ENCODE data around the gene EP300. TPM values are rescaled to one million over a fixed set of nuclear protein-coding genes. Genes with fewer than 3 reads are reported as not detected.
"Not testable (repeated sequence)": the region's sequence is repeated elsewhere in the genome, so short reads cannot be mapped to it uniquely, and the experiment has no call there.

Gene EP300
- total and polyA plus RNA-seq, 3 donors from 2014 or later: 59.2 to 242 (median 221) TPM

DNA sequence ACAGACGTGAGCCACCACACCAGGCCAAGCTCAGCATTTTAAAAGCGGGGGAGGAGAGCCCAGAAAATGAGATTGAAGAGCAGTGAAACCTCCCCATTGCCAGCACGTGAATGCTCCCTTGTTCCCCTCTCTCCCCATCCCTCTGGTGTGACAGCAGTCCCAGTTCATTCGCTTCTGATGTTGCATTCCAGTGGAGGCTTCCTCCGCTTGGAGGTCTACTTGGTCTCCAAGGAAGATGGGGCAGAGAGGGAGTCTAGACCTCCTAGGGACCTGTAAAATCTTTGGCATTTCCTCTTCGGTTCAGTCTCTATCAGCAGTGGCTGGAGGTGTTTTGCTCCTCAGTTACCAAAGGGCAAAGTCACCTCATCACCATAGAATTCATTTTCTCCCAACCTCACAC, 30.2 kb upstream of the EP300 start:
- H3K4me3 ChIP-seq: no peak overlapping the region
- WGBS, 2 donors: 67 to 79% methylated on average over 6 of the region's 6 CpGs
- intact Hi-C loops (cut with DNase I; ENCODE audit: low total_unique reads): no loop called here

DNA sequence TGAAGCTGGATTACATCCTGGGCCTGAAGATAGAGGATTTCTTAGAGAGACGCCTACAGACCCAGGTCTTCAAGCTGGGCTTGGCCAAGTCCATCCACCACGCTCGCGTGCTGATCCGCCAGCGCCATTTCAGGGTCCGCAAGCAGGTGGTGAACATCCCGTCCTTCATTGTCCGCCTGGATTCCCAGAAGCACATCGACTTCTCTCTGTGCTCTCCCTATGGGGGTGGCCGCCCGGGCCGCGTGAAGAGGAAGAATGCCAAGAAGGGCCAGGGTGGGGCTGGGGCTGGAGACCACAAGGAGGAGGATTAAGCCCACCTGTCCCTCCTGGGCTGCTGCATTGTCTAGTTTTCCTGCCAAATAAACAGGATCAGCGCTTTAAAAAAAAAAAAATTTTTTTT, 28.1 kb upstream of the EP300 start:
- H3K4me1 ChIP-seq; H3K27ac ChIP-seq; DNase-seq; intact Hi-C loops (cut with DNase I; ENCODE audit: low total_unique reads); H3K4me3 ChIP-seq; H3K36me3 ChIP-seq (ENCODE audit: low read depth, missing control alignments); H3K27me3 ChIP-seq; H3K9me3 ChIP-seq: not testable (repeated sequence)
- 73 to 80% methylated on average over 13 to 15 of the region's 15 CpGs for WGBS, 2 donors

More for the DNA sequence above, 30.2 kb upstream of the EP300 start:
- TF ChIP-seq POLR2A (IDR thresholded peaks at IDR 0.05): no peak
- peaks cover 2% of the 10 kb centered on the region for H3K4me1 ChIP-seq
- no peaks in the 10 kb centered on the region for H3K9me3 ChIP-seq
- H3K27ac ChIP-seq: no peak overlapping the region
- no peak for DNase-seq
- H3K36me3 ChIP-seq (ENCODE audit: low read depth, missing control alignments): no peaks in the 10 kb centered on the region
- H3K27me3 ChIP-seq: no peaks in the 10 kb centered on the region

DNA sequence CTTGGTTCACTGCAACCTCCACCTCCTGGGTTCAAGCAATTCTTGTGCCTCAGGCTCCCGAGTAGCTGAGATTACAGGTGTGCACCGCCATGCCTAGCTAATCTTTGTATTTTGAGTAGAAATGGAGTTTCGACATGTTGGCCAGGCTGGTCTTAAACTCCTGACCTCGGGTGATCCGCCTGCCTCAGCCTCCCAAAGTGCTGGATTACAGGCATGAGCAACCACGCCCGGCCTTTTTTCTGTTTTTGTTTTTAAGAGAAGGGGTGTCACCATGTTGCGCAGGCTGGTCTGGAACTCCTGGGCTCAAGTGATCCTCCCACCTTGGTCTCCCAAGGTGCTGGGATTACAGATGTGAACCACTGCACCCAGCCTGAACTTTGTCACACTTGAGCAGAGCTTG, 26.1 kb upstream of the EP300 start:
- H3K27me3 ChIP-seq; DNase-seq; H3K9me3 ChIP-seq; H3K4me1 ChIP-seq; intact Hi-C loops (cut with DNase I; ENCODE audit: low total_unique reads); H3K4me3 ChIP-seq; H3K36me3 ChIP-seq (ENCODE audit: low read depth, missing control alignments); H3K27ac ChIP-seq: not testable (repeated sequence)
- WGBS, 2 donors: 93 to 99% methylated on average over 8 of the region's 8 CpGs

DNA sequence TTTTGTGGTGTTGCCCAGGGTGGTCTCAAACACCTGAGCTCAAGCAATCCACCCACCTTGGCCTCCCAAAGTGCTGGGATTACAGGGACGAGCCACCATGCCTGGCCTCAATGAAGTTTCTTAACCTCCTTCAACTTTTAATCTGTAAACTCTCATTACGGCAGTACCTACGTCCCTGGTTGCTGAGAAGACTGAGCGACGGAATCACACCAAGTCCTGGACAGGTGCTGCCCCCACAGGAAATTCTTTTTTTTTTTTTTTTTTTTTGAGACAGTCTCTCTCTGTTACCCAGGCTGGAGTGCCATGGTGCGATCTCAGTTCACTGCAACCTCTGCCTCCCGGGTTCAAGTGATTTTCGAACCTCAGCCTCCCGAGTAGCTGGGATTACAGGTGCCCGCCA, 24.4 kb upstream of the EP300 start:
- 88 to 90% methylated on average over 10 of the region's 10 CpGs for WGBS, 2 donors
- H3K4me3 ChIP-seq; intact Hi-C loops (cut with DNase I; ENCODE audit: low total_unique reads); H3K9me3 ChIP-seq; H3K27me3 ChIP-seq; DNase-seq; H3K36me3 ChIP-seq (ENCODE audit: low read depth, missing control alignments); H3K27ac ChIP-seq; H3K4me1 ChIP-seq: not testable (repeated sequence)

DNA sequence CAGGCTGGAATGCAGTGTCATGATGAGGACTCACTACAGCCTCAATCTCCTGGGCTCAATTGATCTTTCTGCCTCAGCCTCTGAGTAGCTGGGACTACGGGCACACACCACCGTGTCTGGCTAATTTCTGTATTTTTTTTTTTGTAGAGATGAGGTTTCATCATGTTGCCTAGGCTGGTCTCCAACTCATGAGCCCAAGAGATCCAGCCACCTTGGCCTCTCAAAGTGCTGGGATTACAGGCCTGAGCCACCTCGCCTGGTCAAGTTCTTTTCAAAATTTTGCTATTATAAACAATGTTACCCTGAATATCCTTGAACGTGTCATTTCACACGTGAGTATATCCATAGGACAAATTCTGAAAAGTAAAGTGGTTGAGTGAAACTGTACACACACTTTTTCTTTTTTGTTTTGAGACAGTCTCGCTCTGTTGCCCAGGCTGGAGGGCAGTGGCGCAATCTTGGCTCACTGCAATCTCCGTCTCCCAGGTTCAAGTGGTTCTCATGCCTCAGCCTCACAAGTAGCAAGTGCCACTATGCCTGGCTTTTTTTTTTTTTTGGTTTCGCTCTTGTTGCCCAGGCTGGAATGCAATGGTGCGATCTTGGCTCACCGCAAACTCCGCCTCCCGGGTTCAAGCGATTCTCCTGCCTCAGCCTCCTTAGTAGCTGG, 21.6 kb upstream of the EP300 start:
- no peaks in the 10 kb centered on the region for H3K27me3 ChIP-seq
- WGBS, 2 donors: 83 to 88% methylated on average over 14 of the region's 14 CpGs
- no peak for TF ChIP-seq POLR2A (IDR thresholded peaks at IDR 0.05)
- TF ChIP-seq, protein P1, sequence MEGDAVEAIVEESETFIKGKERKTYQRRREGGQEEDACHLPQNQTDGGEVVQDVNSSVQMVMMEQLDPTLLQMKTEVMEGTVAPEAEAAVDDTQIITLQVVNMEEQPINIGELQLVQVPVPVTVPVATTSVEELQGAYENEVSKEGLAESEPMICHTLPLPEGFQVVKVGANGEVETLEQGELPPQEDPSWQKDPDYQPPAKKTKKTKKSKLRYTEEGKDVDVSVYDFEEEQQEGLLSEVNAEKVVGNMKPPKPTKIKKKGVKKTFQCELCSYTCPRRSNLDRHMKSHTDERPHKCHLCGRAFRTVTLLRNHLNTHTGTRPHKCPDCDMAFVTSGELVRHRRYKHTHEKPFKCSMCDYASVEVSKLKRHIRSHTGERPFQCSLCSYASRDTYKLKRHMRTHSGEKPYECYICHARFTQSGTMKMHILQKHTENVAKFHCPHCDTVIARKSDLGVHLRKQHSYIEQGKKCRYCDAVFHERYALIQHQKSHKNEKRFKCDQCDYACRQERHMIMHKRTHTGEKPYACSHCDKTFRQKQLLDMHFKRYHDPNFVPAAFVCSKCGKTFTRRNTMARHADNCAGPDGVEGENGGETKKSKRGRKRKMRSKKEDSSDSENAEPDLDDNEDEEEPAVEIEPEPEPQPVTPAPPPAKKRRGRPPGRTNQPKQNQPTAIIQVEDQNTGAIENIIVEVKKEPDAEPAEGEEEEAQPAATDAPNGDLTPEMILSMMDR (IDR thresholded peaks at IDR 0.05): no peak

DNA sequence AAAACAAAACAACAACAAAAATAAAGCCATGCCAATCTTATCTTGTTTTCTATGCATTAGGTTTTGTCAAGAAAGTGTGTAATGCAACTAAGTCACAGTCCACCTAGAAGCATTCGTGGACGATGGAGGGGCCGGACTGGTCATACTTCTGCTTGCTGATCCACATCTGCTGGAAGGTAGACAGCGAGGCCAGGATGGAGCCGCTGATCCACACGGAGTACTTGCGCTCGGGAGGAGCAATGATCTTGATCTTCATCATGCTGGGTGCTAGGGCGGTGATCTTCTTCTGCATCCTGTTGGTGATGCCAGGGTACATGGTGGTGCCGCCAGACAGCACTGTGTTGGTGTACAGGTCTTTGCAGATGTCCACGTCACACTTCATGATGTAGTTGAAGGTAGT, 18.3 kb upstream of the EP300 start:
- 95% methylated on average over 8 to 11 of the region's 11 CpGs for WGBS, 2 donors
- Histone ChIP-seq H3K4me3 (no peak overlapping the region), H3K9me3 (no peaks in the 10 kb centered on the region), H3K4me1 (no peaks in the 10 kb centered on the region), H3K27ac (no peak overlapping the region), H3K36me3 (ENCODE audit: low read depth, missing control alignments) (no peaks in the 10 kb centered on the region), H3K27me3 (no peaks in the 10 kb centered on the region)
- DNase-seq: no peak
- intact Hi-C loops (cut with DNase I; ENCODE audit: low total_unique reads): no loop called here
- TF ChIP-seq, protein P1 (IDR thresholded peaks at IDR 0.05): no peak
- no peak for TF ChIP-seq POLR2A (IDR thresholded peaks at IDR 0.05)

More for the DNA sequence above, 21.6 kb upstream of the EP300 start:
- Histone ChIP-seq H3K9me3 (no peaks in the 10 kb centered on the region), H3K27ac (no peak overlapping the region), H3K36me3 (ENCODE audit: low read depth, missing control alignments) (no peaks in the 10 kb centered on the region), H3K4me1 (no peaks in the 10 kb centered on the region), H3K4me3 (no peak overlapping the region)
- intact Hi-C loops (cut with DNase I; ENCODE audit: low total_unique reads): no loop called here
- DNase-seq: no peak

DNA sequence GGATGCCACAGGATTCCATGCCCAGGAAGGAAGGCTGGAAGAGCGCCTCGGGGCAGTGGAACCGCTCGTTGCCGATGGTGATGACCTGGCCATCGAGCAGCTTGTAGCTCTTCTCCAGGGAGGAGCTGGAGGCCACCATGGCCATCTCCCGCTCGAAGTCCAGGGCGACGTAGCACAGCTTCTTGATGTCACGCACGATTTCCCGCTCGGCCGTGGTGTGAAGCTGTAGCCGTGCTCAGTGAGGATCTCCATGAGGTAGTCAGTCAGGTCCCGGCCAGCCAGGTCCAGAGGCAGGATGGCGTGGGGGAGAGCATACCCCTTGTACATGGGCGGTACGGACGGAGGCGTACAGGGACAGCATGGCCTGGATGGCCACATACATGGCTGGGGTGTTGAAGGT, 17.9 kb upstream of the EP300 start:
- no peaks in the 10 kb centered on the region for H3K9me3 ChIP-seq
- no peaks in the 10 kb centered on the region for H3K4me1 ChIP-seq
- WGBS, 2 donors: 96% methylated on average over 22 of the region's 22 CpGs; no CpG with 5 or more reads in 1 of the 2 donors
- intact Hi-C loops (cut with DNase I; ENCODE audit: low total_unique reads): no loop called here
- no peak for DNase-seq
- H3K36me3 ChIP-seq (ENCODE audit: low read depth, missing control alignments): no peaks in the 10 kb centered on the region
- H3K27ac ChIP-seq: no peak overlapping the region
- TF ChIP-seq POLR2A (IDR thresholded peaks at IDR 0.05): no peak
- TF ChIP-seq, protein P1 (IDR thresholded peaks at IDR 0.05): no peak
- H3K27me3 ChIP-seq: no peaks in the 10 kb centered on the region
- no peak overlapping the region for H3K4me3 ChIP-seq

Data from testis (tissue), 3 donors.